Measurements from ENCODE around the gene HNRNPA3.

HNRNPA3 gene

DNA sequence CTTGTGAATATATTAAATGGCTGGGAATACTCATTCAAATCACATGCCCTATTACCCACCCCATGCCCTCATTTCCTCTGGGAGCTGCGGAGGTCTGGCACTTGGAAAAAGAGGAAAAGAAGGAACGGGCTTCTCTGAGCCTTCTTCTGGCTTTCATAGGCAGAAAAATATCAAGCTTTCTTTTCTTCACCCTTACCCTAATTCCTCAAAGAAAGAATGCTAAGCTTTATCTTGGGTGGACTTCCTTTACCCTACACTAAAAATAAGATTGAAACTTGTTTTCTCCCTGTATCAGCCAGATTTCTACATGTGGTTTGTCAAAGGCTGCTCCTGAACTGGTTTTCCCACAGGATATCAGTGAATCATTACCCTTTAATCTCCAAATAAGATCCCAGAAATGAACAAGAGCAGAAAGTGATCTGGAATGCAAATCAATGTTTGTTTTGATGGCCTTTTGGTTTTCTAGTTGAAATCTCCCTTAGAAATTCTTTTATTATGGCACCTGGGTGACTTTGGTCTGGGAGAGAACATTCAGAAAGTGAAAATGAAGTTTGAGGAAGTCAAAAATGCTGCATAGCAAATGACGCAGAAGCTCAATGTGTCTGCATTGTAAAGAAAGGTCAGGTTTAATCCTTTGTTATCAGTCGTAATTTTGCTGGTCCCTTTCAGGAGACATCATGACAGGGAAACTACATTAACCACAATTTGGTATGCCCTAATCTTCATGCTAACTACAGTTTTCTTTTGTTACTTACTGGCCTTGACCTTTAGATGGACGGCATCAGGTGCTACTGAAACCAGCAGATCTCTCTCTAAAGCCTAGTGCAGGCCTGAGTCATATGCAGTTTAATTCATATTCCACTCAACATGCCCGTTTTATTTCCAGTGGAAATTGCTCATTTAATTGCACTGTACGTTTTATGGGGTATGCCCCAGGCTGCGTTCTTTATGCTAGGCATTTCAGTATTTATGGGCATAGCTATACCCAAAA lies 46.6 kb upstream of the HNRNPA3 start (continued):
- TF ChIP-seq, protein P1, sequence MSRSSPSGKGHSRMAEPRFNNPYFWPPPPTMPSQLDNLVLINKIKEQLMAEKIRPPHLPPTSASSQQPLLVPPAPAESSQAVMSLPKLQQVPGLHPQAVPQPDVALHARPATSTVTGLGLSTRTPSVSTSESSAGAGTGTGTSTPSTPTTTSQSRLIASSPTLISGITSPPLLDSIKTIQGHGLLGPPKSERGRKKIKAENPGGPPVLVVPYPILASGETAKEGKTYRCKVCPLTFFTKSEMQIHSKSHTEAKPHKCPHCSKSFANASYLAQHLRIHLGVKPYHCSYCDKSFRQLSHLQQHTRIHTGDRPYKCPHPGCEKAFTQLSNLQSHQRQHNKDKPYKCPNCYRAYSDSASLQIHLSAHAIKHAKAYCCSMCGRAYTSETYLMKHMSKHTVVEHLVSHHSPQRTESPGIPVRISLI (tag by site-specific recombination; IDR thresholded peaks at IDR 0.05) = no peak
- TF ChIP-seq GLIS1 (tag by site-specific recombination; IDR thresholded peaks at IDR 0.05) (no peak), SP3 (tag by site-specific recombination; IDR thresholded peaks at IDR 0.05) (no peak), ZNF366 (tag by site-specific recombination; conservative IDR thresholded peaks at IDR 0.05) (no peak), ZNF214 (tag by site-specific recombination; IDR thresholded peaks at IDR 0.05; ENCODE audit: borderline replicate concordance) (no peak), ZNF302 (tag by site-specific recombination; IDR thresholded peaks at IDR 0.05; ENCODE audit: low read depth) (no peak), ZNF776 (tag by site-specific recombination; IDR thresholded peaks at IDR 0.05; ENCODE audit: borderline replicate concordance) (no peak), ZNF132 (tag by site-specific recombination; IDR thresholded peaks at IDR 0.05; ENCODE audit: borderline replicate concordance) (no peak), ZNF677 (tag by site-specific recombination; IDR thresholded peaks at IDR 0.05) (no peak), ZNF311 (tag by site-specific recombination; IDR thresholded peaks at IDR 0.05; ENCODE audit: borderline replicate concordance) (no peak), BCL11B (tag by site-specific recombination; IDR thresholded peaks at IDR 0.05; ENCODE audit: low read depth) (0 out of 2 replicates have a peak, but pooled peaks have one; percentile 32), ZBTB20 (tag by site-specific recombination; IDR thresholded peaks at IDR 0.05) (peak; percentile 65), GFI1B (tag by site-specific recombination; IDR thresholded peaks at IDR 0.05) (no peak), ZXDB (tag by site-specific recombination; IDR thresholded peaks at IDR 0.05) (no peak), ZNF623 (tag by site-specific recombination; IDR thresholded peaks at IDR 0.05) (no peak), GLI2 (tag by site-specific recombination; IDR thresholded peaks at IDR 0.05; ENCODE audit: borderline replicate concordance, low read depth) (no peak), MYNN (tag by site-specific recombination; IDR thresholded peaks at IDR 0.05; ENCODE audit: borderline replicate concordance) (no peak), ZBTB8A (tag by site-specific recombination; IDR thresholded peaks at IDR 0.05) (peak; percentile 40; the same call in 1 of the 2 replicates), ZNF211 (tag by site-specific recombination; IDR thresholded peaks at IDR 0.05; ENCODE audit: low read depth) (no peak), ZNF112 (tag by site-specific recombination; IDR thresholded peaks at IDR 0.05) (no peak), ZIC2 (tag by site-specific recombination; IDR thresholded peaks at IDR 0.05) (no peak), ZNF23 (tag by site-specific recombination; IDR thresholded peaks at IDR 0.05; ENCODE audit: borderline replicate concordance) (no peak), ZNF549 (tag by site-specific recombination; IDR thresholded peaks at IDR 0.05) (no peak), ZBTB17 (tag by site-specific recombination; IDR thresholded peaks at IDR 0.05) (peak; percentile 24; the same call in 1 of the 2 replicates), EGR2 (tag by site-specific recombination; IDR thresholded peaks at IDR 0.05; ENCODE audit: low read depth) (no peak)
- TF ChIP-seq, protein P2, sequence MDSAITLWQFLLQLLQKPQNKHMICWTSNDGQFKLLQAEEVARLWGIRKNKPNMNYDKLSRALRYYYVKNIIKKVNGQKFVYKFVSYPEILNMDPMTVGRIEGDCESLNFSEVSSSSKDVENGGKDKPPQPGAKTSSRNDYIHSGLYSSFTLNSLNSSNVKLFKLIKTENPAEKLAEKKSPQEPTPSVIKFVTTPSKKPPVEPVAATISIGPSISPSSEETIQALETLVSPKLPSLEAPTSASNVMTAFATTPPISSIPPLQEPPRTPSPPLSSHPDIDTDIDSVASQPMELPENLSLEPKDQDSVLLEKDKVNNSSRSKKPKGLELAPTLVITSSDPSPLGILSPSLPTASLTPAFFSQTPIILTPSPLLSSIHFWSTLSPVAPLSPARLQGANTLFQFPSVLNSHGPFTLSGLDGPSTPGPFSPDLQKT (IDR thresholded peaks at IDR 0.05; ENCODE audit: borderline replicate concordance, low read depth, low read length) = no peak
- TF ChIP-seq, protein P3, sequence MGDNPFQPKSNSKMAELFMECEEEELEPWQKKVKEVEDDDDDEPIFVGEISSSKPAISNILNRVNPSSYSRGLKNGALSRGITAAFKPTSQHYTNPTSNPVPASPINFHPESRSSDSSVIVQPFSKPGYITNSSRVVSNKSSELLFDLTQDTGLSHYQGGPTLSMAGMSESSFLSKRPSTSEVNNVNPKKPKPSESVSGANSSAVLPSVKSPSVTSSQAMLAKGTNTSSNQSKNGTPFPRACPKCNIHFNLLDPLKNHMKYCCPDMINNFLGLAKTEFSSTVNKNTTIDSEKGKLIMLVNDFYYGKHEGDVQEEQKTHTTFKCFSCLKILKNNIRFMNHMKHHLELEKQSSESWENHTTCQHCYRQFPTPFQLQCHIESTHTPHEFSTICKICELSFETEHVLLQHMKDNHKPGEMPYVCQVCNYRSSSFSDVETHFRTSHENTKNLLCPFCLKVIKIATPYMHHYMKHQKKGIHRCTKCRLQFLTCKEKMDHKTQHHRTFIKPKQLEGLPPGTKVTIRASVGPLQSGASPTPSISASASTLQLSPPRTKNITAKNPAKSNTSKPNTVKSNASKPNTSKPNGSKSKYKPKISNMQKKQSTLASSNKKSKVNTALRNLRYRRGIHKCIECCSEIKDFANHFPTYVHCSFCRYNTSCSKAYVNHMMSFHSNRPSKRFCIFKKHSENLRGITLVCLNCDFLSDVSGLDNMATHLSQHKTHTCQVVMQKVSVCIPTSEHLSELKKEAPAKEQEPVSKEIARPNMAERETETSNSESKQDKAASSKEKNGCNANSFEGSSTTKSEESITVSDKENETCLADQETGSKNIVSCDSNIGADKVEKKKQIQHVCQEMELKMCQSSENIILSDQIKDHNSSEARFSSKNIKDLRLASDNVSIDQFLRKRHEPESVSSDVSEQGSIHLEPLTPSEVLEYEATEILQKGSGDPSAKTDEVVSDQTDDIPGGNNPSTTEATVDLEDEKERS (tag by site-specific recombination; IDR thresholded peaks at IDR 0.05) = no peak
- TF ChIP-seq, protein P4, sequence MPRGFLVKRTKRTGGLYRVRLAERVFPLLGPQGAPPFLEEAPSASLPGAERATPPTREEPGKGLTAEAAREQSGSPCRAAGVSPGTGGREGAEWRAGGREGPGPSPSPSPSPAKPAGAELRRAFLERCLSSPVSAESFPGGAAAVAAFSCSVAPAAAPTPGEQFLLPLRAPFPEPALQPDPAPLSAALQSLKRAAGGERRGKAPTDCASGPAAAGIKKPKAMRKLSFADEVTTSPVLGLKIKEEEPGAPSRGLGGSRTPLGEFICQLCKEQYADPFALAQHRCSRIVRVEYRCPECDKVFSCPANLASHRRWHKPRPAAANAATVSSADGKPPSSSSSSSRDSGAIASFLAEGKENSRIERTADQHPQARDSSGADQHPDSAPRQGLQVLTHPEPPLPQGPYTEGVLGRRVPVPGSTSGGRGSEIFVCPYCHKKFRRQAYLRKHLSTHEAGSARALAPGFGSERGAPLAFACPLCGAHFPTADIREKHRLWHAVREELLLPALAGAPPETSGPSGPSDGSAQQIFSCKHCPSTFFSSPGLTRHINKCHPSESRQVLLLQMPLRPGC (tag by site-specific recombination; IDR thresholded peaks at IDR 0.05) = peak; percentile 66
- TF ChIP-seq, protein P5, sequence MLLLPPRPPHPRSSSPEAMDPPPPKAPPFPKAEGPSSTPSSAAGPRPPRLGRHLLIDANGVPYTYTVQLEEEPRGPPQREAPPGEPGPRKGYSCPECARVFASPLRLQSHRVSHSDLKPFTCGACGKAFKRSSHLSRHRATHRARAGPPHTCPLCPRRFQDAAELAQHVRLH (tag by site-specific recombination; IDR thresholded peaks at IDR 0.05) = no peak
- TF ChIP-seq, protein P6, sequence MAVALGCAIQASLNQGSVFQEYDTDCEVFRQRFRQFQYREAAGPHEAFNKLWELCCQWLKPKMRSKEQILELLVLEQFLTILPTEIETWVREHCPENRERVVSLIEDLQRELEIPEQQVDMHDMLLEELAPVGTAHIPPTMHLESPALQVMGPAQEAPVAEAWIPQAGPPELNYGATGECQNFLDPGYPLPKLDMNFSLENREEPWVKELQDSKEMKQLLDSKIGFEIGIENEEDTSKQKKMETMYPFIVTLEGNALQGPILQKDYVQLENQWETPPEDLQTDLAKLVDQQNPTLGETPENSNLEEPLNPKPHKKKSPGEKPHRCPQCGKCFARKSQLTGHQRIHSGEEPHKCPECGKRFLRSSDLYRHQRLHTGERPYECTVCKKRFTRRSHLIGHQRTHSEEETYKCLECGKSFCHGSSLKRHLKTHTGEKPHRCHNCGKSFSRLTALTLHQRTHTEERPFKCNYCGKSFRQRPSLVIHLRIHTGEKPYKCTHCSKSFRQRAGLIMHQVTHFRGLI (tag by site-specific recombination; IDR thresholded peaks at IDR 0.05) = no peak
